Neural cell (in vitro differentiated cells): ENCODE measurements around the gene ZDHHC17.

Experiments
- CTCF ChIP-seq: fragments of 450-650 bp; IDR thresholded peaks from 2 replicates; pipeline ENCODE4 v1.5.1; 2014; ENCODE audit warnings: antibody characterized with exemption, mild to moderate bottlenecking, moderate library complexity; ENCODE audit not compliant: poor library complexity, severe bottlenecking
- EP300 ChIP-seq: fragments of 450-650 bp; conservative IDR thresholded peaks from 2 replicates; pipeline ENCODE4 v1.6.1; 2014; ENCODE audit warnings: antibody characterized with exemption, mild to moderate bottlenecking, moderate library complexity; ENCODE audit not compliant: poor library complexity, severe bottlenecking
- MXI1 ChIP-seq: fragments of 450-650 bp; conservative IDR thresholded peaks from 2 replicates; pipeline ENCODE4 v1.6.1; 2014; ENCODE audit warnings: antibody characterized with exemption, mild to moderate bottlenecking; ENCODE audit not compliant: poor library complexity, severe bottlenecking
- POLR2AphosphoS5 ChIP-seq: IDR thresholded peaks from 2 replicates; pipeline ENCODE4 v1.6.1; 2012
- RAD21 ChIP-seq: fragments of 450-650 bp; conservative IDR thresholded peaks from 2 replicates; pipeline ENCODE4 v1.6.1; 2014; ENCODE audit warnings: antibody characterized with exemption, mild to moderate bottlenecking, moderate library complexity

GRCh38 chr12:76802060-76802459 lies 38.1 kb downstream of the ZDHHC17 start:
- TF ChIP-seq CTCF, result no peak
- TF ChIP-seq MXI1, result no peak
- no peak for TF ChIP-seq RAD21
- no peak for TF ChIP-seq POLR2AphosphoS5
- no peak for TF ChIP-seq EP300
